PC-3 (cell line): ENCODE results near the gene CEP170B.

Experiments
- CTCF ChIP-seq: fragments of 300-600 bp; sonication (generic); conservative IDR thresholded peaks from 2 replicates; pipeline ENCODE4 v1.5.1; 2017; ENCODE audit warnings: antibody characterized with exemption, low read depth, mild to moderate bottlenecking, low read length
- EZH2 ChIP-seq: fragments of 300-600 bp; sonication (generic); IDR thresholded peaks from one replicate; pipeline ENCODE4 v1.6.1; 2017; ENCODE audit warnings: antibody characterized with exemption, mild to moderate bottlenecking, low read length; ENCODE audit not compliant: unreplicated experiment
- EZH2phosphoT487 ChIP-seq: fragments of 300-600 bp; sonication (generic); IDR thresholded peaks from 2 replicates; pipeline ENCODE4 v1.6.1; 2018; ENCODE audit warnings: mild to moderate bottlenecking, antibody characterized with exemption, low read length, borderline replicate concordance

- no peak for TF ChIP-seq EZH2phosphoT487
- TF ChIP-seq CTCF, result no peak
- TF ChIP-seq EZH2, result no peak
These were observed 20.2 kb downstream of the CEP170B start for GRCh38 chr14:104885031-104885972.
